BJ (cell line): ENCODE data around the gene CCDC167. TPM values are rescaled to one million over a fixed set of nuclear protein-coding genes. Genes with fewer than 3 reads are reported as not detected.

Experiments used
- CTCF ChIA-PET: fragments of 350-600 bp; formaldehyde crosslinking; extraction: SDS; loops from one replicate; lab custom pipeline; 2021; ENCODE audit warnings: antibody characterized with exemption, inconsistent platforms; lab: Yijun Ruan, JAX
- POLR2A ChIA-PET: fragments of 300-600 bp; sonication (Branson Sonifier 250); formaldehyde crosslinking; extraction: SDS; loops from one replicate; lab custom pipeline; 2021; ENCODE audit warnings: antibody characterized with exemption; lab: Charles Lee
- DNase-seq: peaks from one replicate; pipeline ENCODE4 v3.0.0-alpha.2; 2011; ENCODE audit warnings: low read depth
- H3K27me3 ChIP-seq: 2 replicates; pipeline ENCODE4 v1.6.0; 2011; ENCODE audit warnings: low read length; ENCODE audit not compliant: control insufficient read depth, insufficient read depth
- H3K36me3 ChIP-seq: 2 replicates; pipeline ENCODE4 v1.5.1; 2011; ENCODE audit warnings: low read length; ENCODE audit not compliant: control insufficient read depth, insufficient read depth
- H3K4me3 ChIP-seq: 2 replicates; pipeline ENCODE4 v1.5.1; 2011; ENCODE audit warnings: low read depth, mild to moderate bottlenecking, control low read depth, low read length
- polyA plus RNA-seq: library from polyadenylated mRNA; depleted of rRNA; stranded (reverse); fragments of >200 nt; gene quantifications from 2 replicates; pipeline ENCODE4 v1.2.3, GENCODE V29; 2011
- TF ChIP-seq, protein P1 (sequence below): IDR thresholded peaks from 2 replicates; pipeline ENCODE4 v1.5.1; 2011; ENCODE audit warnings: low read depth, mild to moderate bottlenecking, control low read depth, inconsistent platforms, low read length, moderate library complexity; ENCODE audit not compliant: insufficient read depth

Gene CCDC167
- polyA plus RNA-seq, 1 experiment = 31.8 TPM

DNA sequence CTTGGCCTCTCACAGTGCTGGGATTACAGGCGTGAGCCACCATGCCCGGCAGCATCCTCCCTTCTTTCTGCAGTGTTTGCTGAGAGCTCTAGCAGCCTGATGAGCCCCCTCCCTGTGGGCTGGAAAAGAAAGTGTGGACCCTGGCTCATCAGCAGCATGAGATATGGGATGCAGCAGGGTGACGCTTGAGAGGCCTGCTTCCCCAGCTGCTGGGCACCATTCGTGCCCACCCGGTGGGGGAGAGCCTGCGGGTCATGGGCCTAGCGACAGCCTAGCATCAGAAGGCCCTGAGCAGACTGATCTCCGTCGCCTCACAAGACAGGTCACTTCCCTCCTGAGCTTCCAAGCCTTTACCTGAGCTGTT, 16.0 kb upstream of the CCDC167 start:
- peaks cover 33% of the 10 kb centered on the region for H3K27me3 ChIP-seq
- DNase-seq = no peak
- TF ChIP-seq, protein P1, sequence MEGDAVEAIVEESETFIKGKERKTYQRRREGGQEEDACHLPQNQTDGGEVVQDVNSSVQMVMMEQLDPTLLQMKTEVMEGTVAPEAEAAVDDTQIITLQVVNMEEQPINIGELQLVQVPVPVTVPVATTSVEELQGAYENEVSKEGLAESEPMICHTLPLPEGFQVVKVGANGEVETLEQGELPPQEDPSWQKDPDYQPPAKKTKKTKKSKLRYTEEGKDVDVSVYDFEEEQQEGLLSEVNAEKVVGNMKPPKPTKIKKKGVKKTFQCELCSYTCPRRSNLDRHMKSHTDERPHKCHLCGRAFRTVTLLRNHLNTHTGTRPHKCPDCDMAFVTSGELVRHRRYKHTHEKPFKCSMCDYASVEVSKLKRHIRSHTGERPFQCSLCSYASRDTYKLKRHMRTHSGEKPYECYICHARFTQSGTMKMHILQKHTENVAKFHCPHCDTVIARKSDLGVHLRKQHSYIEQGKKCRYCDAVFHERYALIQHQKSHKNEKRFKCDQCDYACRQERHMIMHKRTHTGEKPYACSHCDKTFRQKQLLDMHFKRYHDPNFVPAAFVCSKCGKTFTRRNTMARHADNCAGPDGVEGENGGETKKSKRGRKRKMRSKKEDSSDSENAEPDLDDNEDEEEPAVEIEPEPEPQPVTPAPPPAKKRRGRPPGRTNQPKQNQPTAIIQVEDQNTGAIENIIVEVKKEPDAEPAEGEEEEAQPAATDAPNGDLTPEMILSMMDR = no peak
- H3K4me3 ChIP-seq = no peak overlapping the region
- ChIA-PET CTCF (no interaction called here), POLR2A (no interaction called here)
- H3K36me3 ChIP-seq = no peaks in the 10 kb centered on the region

DNA sequence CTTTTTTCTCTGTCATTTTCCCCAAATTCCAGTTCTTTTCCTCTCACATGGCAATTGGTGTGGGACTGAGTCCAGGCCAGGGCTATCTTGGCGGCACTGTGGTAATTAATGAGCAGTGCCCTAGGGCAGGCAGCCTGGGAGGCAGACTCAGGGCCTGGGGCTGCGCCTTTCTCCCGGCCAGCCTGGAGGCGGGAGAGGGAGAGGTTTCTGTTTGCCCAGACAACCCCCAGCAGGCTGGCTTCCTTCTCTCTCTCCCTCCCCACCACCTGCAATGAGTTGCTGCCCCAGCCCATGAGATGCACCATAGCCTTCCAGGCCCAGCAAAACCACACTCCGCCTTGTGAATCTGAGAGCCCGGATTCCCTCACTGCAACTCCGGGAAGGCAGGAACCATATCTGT, 15.1 kb upstream of the CCDC167 start:
- no peak overlapping the region for H3K4me3 ChIP-seq
- ChIA-PET CTCF (no interaction called here), POLR2A (no interaction called here)
- H3K27me3 ChIP-seq = peaks cover 35% of the 10 kb centered on the region
- no peaks in the 10 kb centered on the region for H3K36me3 ChIP-seq
- TF ChIP-seq, protein P1 = no peak
- no peak for DNase-seq

DNA sequence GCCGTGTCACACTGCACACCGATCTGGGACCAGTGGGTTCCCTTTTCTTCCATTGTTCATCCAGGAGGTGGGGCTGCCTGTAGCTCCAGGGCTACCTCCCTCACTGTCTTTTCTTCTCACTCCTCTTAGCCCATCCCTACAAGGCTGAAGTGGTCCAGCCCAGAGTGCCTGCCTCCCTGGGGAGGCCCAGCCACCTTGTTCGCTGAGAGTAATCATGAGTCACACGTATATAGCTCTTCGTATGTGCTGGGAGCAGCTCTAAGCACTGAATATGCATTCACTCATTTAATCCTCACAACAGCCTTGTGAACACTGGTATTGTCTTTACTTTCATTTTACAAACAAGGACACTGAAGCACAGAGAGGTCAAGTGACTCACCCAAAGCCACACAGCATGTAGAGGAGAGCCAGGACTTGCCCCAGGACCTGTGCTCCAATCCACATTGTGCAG, 14.7 kb upstream of the CCDC167 start:
- DNase-seq = no peak
- Histone ChIP-seq H3K4me3 (no peak overlapping the region), H3K27me3 (peaks cover 33% of the 10 kb centered on the region), H3K36me3 (no peaks in the 10 kb centered on the region)
- POLR2A ChIA-PET = no interaction called here
- CTCF ChIA-PET = no interaction called here
- TF ChIP-seq, protein P1 = no peak

DNA sequence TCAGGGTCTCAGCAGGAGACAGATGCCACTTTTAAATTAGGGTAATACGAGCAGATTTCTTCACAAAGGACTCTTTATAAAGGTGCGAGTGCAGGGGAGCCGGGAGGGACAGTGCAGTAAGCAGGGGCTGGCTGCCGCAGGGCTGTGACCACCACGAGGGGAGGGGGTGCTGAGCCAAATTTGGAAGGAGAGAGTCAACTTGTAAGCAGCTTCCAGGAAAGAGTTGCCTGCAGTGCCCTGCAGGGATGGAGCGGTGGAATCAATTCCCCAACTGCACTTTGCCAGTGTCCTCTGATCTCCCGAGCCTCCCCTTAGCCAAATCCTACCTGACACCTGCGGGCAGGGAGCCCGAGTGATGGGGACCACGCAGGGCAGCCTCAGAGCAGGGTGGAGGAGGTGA, 13.9 kb upstream of the CCDC167 start:
- Histone ChIP-seq H3K4me3 (no peak overlapping the region), H3K27me3 (peaks cover 35% of the 10 kb centered on the region), H3K36me3 (no peaks in the 10 kb centered on the region)
- CTCF ChIA-PET = no interaction called here
- TF ChIP-seq, protein P1 = no peak
- DNase-seq = no peak
- POLR2A ChIA-PET = no interaction called here

DNA sequence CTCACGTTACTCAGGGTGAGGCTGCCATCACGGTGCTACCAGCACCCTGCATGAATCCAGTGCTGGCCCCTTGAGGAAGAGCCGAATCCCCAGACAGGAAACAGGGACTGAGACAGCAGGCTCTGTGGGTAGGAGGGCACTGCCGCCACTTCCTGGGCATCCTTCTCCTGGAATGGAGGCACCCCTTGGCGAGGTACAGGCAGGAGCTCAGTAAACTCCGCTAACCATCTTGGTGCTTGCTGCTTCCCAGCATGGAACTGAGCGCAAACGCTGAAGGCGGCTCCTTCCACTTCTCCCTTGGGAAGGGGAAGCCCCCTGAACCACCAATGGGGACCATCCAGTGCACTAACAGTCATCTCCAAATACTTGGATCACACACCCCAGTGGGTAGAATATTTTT, 13.5 kb upstream of the CCDC167 start:
- ChIA-PET POLR2A (no interaction called here), CTCF (no interaction called here)
- DNase-seq = no peak
- no peak overlapping the region for H3K4me3 ChIP-seq
- peaks cover 35% of the 10 kb centered on the region for H3K27me3 ChIP-seq
- no peaks in the 10 kb centered on the region for H3K36me3 ChIP-seq
- TF ChIP-seq, protein P1 = no peak
